OCI-LY1 (cell line): ENCODE measurements around the gene PDE6A.

Experiments used
- H2AFZ ChIP-seq: fragments of 200-600 bp; sonication (generic), shearing (Covaris generic); 2 replicates; pipeline ENCODE4 v1.6.0; 2014; ENCODE audit warnings: antibody characterized with exemption, mild to moderate bottlenecking, low read length
- H3F3A ChIP-seq: fragments of 200-600 bp; sonication (generic), shearing (Covaris generic); 2 replicates; pipeline ENCODE4 v1.6.0; 2014; ENCODE audit warnings: mild to moderate bottlenecking, antibody characterized with exemption, low read length, moderate library complexity; ENCODE audit not compliant: insufficient read depth
- H3K27ac ChIP-seq: fragments of 200-600 bp; sonication (generic); 2 replicates; pipeline ENCODE4 v1.5.1; 2014; ENCODE audit warnings: low read length, mixed run types, mild to moderate bottlenecking, low read depth; ENCODE audit not compliant: poor library complexity, severe bottlenecking
- H3K27me3 ChIP-seq: fragments of 200-600 bp; sonication (generic); 2 replicates; pipeline ENCODE4 v1.6.0; 2014; ENCODE audit warnings: antibody characterized with exemption, mild to moderate bottlenecking, low read length, moderate library complexity; ENCODE audit not compliant: insufficient read depth
- H3K36me3 ChIP-seq: fragments of 200-600 bp; sonication (generic); 2 replicates; pipeline ENCODE4 v1.6.1; 2014; ENCODE audit warnings: mild to moderate bottlenecking, antibody characterized with exemption, low read length, moderate library complexity, mixed read lengths; ENCODE audit not compliant: insufficient read depth
- H3K4me1 ChIP-seq: fragments of 200-600 bp; sonication (generic); 2 replicates; pipeline ENCODE4 v1.5.1; 2014; ENCODE audit warnings: mild to moderate bottlenecking, low read length, moderate library complexity; ENCODE audit not compliant: insufficient read depth, severe bottlenecking
- H3K4me2 ChIP-seq: fragments of 200-600 bp; sonication (generic), shearing (Covaris generic); 2 replicates; pipeline ENCODE4 v1.6.1; 2014; ENCODE audit warnings: low read length
- H3K4me3 ChIP-seq: fragments of 200-600 bp; sonication (generic); 2 replicates; pipeline ENCODE4 v1.5.1; 2014; ENCODE audit warnings: low read length, low read depth, mild to moderate bottlenecking, mixed read lengths; ENCODE audit not compliant: poor library complexity, severe bottlenecking
- H3K79me2 ChIP-seq: fragments of 200-600 bp; shearing (Covaris generic); 2 replicates; pipeline ENCODE4 v1.6.1; 2016; ENCODE audit warnings: mixed run types, low read length, mixed read lengths; ENCODE audit not compliant: insufficient read depth
- H3K9ac ChIP-seq: fragments of 200-600 bp; sonication (generic), shearing (Covaris generic); 2 replicates; pipeline ENCODE4 v1.6.1; 2014; ENCODE audit warnings: mild to moderate bottlenecking, low read length, mixed read lengths
- H3K9me2 ChIP-seq: fragments of 200-600 bp; sonication (generic), shearing (Covaris generic); 2 replicates; pipeline ENCODE4 v1.6.1; 2014; ENCODE audit warnings: low read depth, mild to moderate bottlenecking, low read length, mixed read lengths
- H3K9me3 ChIP-seq: fragments of 200-600 bp; shearing (Covaris generic); 2 replicates; pipeline ENCODE4 v1.6.1; 2014; ENCODE audit warnings: low read length, mixed read lengths
- H4K20me1 ChIP-seq: fragments of 200-600 bp; sonication (generic), shearing (Covaris generic); 2 replicates; pipeline ENCODE4 v1.6.0; 2016; ENCODE audit warnings: mild to moderate bottlenecking, low read length; ENCODE audit not compliant: insufficient read depth
- CTCF ChIP-seq: fragments of 200-600 bp; sonication (generic), shearing (Covaris generic); IDR thresholded peaks from 2 replicates; pipeline ENCODE4 v1.5.1; 2017; ENCODE audit warnings: mild to moderate bottlenecking, antibody characterized with exemption, low read length, moderate library complexity, mixed read lengths
- EZH2 ChIP-seq: fragments of 200-600 bp; sonication (generic), shearing (Covaris generic); IDR thresholded peaks from 2 replicates; pipeline ENCODE4 v1.8.0; 2017; ENCODE audit warnings: borderline replicate concordance, mixed run types, mild to moderate bottlenecking, antibody characterized with exemption, low read length, moderate library complexity, mixed read lengths

Gene PDE6A

GRCh38 chr5:149931992-149932436 is 12.6 kb downstream of the PDE6A start:
- no peaks in the 10 kb centered on the region for H3K27me3 ChIP-seq
- H3K27ac ChIP-seq: no peak overlapping the region
- H3K9me3 ChIP-seq: no peaks in the 10 kb centered on the region
- H4K20me1 ChIP-seq: no peaks in the 10 kb centered on the region
- H3K79me2 ChIP-seq: no peaks in the 10 kb centered on the region
- H3K9me2 ChIP-seq: no peaks in the 10 kb centered on the region
- H3F3A ChIP-seq: no peaks in the 10 kb centered on the region
- TF ChIP-seq EZH2: no peak
- no peak for TF ChIP-seq CTCF
- no peak overlapping the region for H3K4me3 ChIP-seq
- H3K36me3 ChIP-seq: no peaks in the 10 kb centered on the region
- no peaks in the 10 kb centered on the region for H3K4me1 ChIP-seq
- no peak overlapping the region for H2AFZ ChIP-seq
- no peak overlapping the region for H3K9ac ChIP-seq
- H3K4me2 ChIP-seq: no peak overlapping the region

GRCh38 chr5:149930749-149931574 is 13.6 kb downstream of the PDE6A start:
- Histone ChIP-seq H2AFZ (no peak overlapping the region), H3K9me2 (no peaks in the 10 kb centered on the region), H3K9me3 (no peaks in the 10 kb centered on the region), H3K27ac (no peak overlapping the region), H3K4me2 (no peak overlapping the region), H3K27me3 (no peaks in the 10 kb centered on the region), H3K36me3 (no peaks in the 10 kb centered on the region), H4K20me1 (no peaks in the 10 kb centered on the region), H3K79me2 (no peaks in the 10 kb centered on the region), H3K9ac (no peak overlapping the region), H3F3A (no peaks in the 10 kb centered on the region), H3K4me3 (no peak overlapping the region), H3K4me1 (no peaks in the 10 kb centered on the region)
- TF ChIP-seq CTCF (no peak), EZH2 (no peak)

DNA sequence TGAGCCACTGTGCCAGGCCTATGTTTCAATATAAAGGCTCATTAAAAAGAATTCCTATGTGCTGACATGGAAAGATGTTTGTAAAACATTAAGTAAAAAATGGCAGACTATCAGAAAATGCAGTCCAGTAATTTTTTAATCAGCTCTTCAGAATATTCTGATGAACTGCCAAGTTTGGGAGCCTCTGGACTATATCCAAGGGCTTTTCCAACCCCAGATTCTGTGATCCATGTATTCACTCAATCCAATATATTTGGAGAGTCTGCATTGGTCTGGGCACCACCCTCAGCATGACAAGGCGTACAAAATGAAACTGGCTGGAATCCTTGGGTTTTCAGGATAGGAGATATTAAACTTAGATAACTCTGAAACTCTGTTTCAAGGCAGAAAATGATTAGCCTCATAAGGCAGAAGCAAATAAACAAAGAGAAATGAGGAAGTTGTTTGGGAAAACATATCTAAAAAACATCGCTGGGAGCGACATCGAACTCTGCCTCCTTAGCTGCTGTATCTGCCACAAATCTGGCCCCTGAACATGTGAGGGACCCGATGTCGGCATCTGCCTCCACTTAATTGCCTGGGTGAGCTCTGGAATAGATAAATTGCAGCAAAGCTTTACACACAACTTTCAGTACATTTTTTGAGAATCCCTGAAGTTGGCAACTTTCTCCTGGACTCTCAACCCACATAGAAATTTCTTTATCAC is 14.4 kb downstream of the PDE6A start:
- Histone ChIP-seq H3K4me2 (no peak overlapping the region), H4K20me1 (no peaks in the 10 kb centered on the region), H3K4me1 (no peaks in the 10 kb centered on the region), H3K79me2 (no peaks in the 10 kb centered on the region), H3K9me3 (no peaks in the 10 kb centered on the region), H3K36me3 (no peaks in the 10 kb centered on the region), H3K9me2 (no peaks in the 10 kb centered on the region), H3K27ac (no peak overlapping the region), H3K27me3 (no peaks in the 10 kb centered on the region), H3K4me3 (no peak overlapping the region), H2AFZ (no peak overlapping the region), H3K9ac (no peak overlapping the region), H3F3A (no peaks in the 10 kb centered on the region)
- TF ChIP-seq CTCF: no peak
- no peak for TF ChIP-seq EZH2
